HepG2 (cell line): ENCODE data around the gene RECQL5. TPM values are rescaled to one million over a fixed set of nuclear protein-coding genes. Genes with fewer than 3 reads are reported as not detected.

Experiments
- ATAC-seq: fragments of 200-7000 bp; cut with Tn5 transposase; 3 replicates; pipeline ENCODE4 v1.9.1; 2020; ENCODE audit warnings: mild to moderate bottlenecking, moderate library complexity
- BruUV-seq: library from RNA; stranded (reverse); fragments of 400-500 nt; replicated peaks from 2 replicates; lab custom pipeline; 2021; lab: Mats Ljungman, UMichigan
- CTCF ChIA-PET: fragments of 300-600 bp; formaldehyde crosslinking; extraction: SDS; loops from one replicate; lab custom pipeline; 2021; ENCODE audit warnings: low total read pairs, inconsistent platforms, low intra/inter-chr PET ratio; lab: Yijun Ruan, JAX
- POLR2A ChIA-PET: fragments of 350-600 bp; sonication (Branson Sonifier 250); formaldehyde crosslinking; loops from one replicate; lab custom pipeline; 2020; ENCODE audit warnings: antibody characterized with exemption, inconsistent platforms; lab: Yijun Ruan, JAX
- DNase-seq: peaks from one replicate; pipeline ENCODE4 v3.0.0-alpha.2; 2015; ENCODE audit warnings: low spot score
- FAIRE-seq: peaks from 3 replicates; lab custom pipeline; 2011; peaks lifted over from hg19 to GRCh38; lab: Jason Lieb, UNC
- H2AFZ ChIP-seq: one replicate; pipeline ENCODE4 v1.6.1; 2011; ENCODE audit warnings: low read length, inconsistent platforms
- H3K27ac ChIP-seq: fragments of 300-600 bp; 3 replicates; pipeline ENCODE4 v1.8.0; 2011; ENCODE audit warnings: mixed run types, mild to moderate bottlenecking, mixed read lengths, low read length, inconsistent platforms; ENCODE audit not compliant: insufficient read depth; ENCODE audit errors: extremely low read length
- H3K27me3 ChIP-seq, 2 experiments: fragments of 200-600 bp in 1 of 2; 2 replicates in 1 of 2; 3 replicates in 1 of 2; pipeline versions ENCODE4 v1.6.0 to v1.8.0; 2011; ENCODE audit warnings: low read length in 2 of 2, mild to moderate bottlenecking in 2 of 2, moderate library complexity in 2 of 2, inconsistent platforms in 1 of 2; ENCODE audit not compliant: insufficient read depth in 2 of 2, control insufficient read depth in 1 of 2
- H3K36me3 ChIP-seq, 2 experiments: fragments of 200-600 bp in 1 of 2; replicated peaks in 1 of 2; 2 replicates in 1 of 2; 3 replicates in 1 of 2; pipeline versions ENCODE4 v1.5.1 to v1.8.0; 2011; ENCODE audit warnings: low read length in 2 of 2, inconsistent platforms in 1 of 2; ENCODE audit not compliant: insufficient read depth in 2 of 2, control insufficient read depth in 1 of 2
- H3K4me1 ChIP-seq: 2 replicates; pipeline ENCODE4 v1.5.1; 2012; ENCODE audit warnings: low read length, inconsistent platforms; ENCODE audit not compliant: insufficient read depth
- H3K4me2 ChIP-seq: 2 replicates; pipeline ENCODE4 v1.6.0; 2011; ENCODE audit warnings: low read depth, low read length, inconsistent platforms
- H3K4me3 ChIP-seq, 3 experiments: fragments of 200-600 bp in 1 of 3; sonication (generic), shearing (Covaris generic) in 1 of 3; replicated peaks in 1 of 3; 2 replicates each; pipeline ENCODE4 v1.5.1; 2011 to 2016; ENCODE audit warnings: low read length in 3 of 3, inconsistent platforms in 2 of 3, low read depth in 2 of 3, mild to moderate bottlenecking in 2 of 3, control low read depth in 1 of 3, mixed read lengths in 1 of 3; ENCODE audit not compliant: insufficient read depth in 1 of 3
- H3K79me2 ChIP-seq: one replicate; pipeline ENCODE4 v1.6.1; 2011; ENCODE audit warnings: low read length, inconsistent platforms; ENCODE audit not compliant: insufficient read depth
- H3K9ac ChIP-seq: 2 replicates; pipeline ENCODE4 v1.6.0; 2011; ENCODE audit warnings: mild to moderate bottlenecking, low read depth, low read length, inconsistent platforms; ENCODE audit not compliant: insufficient read depth
- H3K9me3 ChIP-seq: 2 replicates; pipeline ENCODE4 v1.5.1; 2012; ENCODE audit warnings: mild to moderate bottlenecking, low read length
- H4K20me1 ChIP-seq: 2 replicates; pipeline ENCODE4 v1.6.0; 2011; ENCODE audit warnings: inconsistent platforms, mild to moderate bottlenecking, low read length, moderate library complexity; ENCODE audit not compliant: insufficient read depth
- ATF7-NPFF ChIP-seq: sonication (generic); formaldehyde crosslinking; IDR thresholded peaks from 2 replicates; pipeline ENCODE4 v1.8.1; 2023; ENCODE audit warnings: mild to moderate bottlenecking, low read depth, missing genetic modification reagents, moderate library complexity
- ZFP36L1 ChIP-seq: sonication (generic); formaldehyde crosslinking; IDR thresholded peaks from 2 replicates; pipeline ENCODE4 v1.8.0; 2022; ENCODE audit warnings: mild to moderate bottlenecking, missing genetic modification reagents, moderate library complexity
- ZNF251 ChIP-seq: sonication (generic); formaldehyde crosslinking; IDR thresholded peaks from 2 replicates; pipeline ENCODE4 v1.9.0; 2021; ENCODE audit warnings: mild to moderate bottlenecking, missing genetic modification reagents
- ZNF710 ChIP-seq: sonication (generic); formaldehyde crosslinking; IDR thresholded peaks from 2 replicates; pipeline ENCODE4 v1.5.0; 2020; ENCODE audit warnings: mild to moderate bottlenecking, missing genetic modification reagents, borderline replicate concordance
- ZSCAN9 ChIP-seq: IDR thresholded peaks from 2 replicates; pipeline ENCODE4 v1.6.1; 2016; ENCODE audit warnings: borderline replicate concordance
- WGBS: methylation state at CpG from one replicate; pipeline ENCODE4 v1.1.6; 2017; ENCODE audit warnings: low lambda C conversion rate; 5-methylcytosine and 5-hydroxymethylcytosine counted together
- in situ Hi-C: cut with HindIII; loops from 2 replicates; pipeline ENCODE4 v1.10.0; 2017; ENCODE audit warnings: low pct_unique_long_range_greater_than_20kb; ENCODE audit not compliant: extremely low pct_ligation_motif_present
- intact Hi-C: fragments of 100-400 bp; cut with micrococcal nuclease; formaldehyde crosslinking; loops from one replicate; pipeline ENCODE4 v1.10.0; 2022; ENCODE audit not compliant: unreplicated experiment
- polyA plus RNA-seq, 8 experiments: library from polyadenylated mRNA; depleted of rRNA in 3 of 8; stranded (reverse) in 7 of 8; unstranded in 1 of 8; fragments of >200 nt; fragmentation: Illumina TruSeq in 4 of 8; extraction: Trizol in 4 of 8; gene quantifications; 2 replicates each; pipeline versions ENCODE4 v1.2.1 to v1.2.3, GENCODE V29; 2011 to 2016; ENCODE audit warnings: low read depth in 4 of 8, missing spikeins in 1 of 8, mixed read lengths in 1 of 8; ENCODE audit not compliant: insufficient read depth in 1 of 8
- total RNA-seq, 5 experiments: library from RNA; depleted of rRNA; stranded (reverse); fragments of >200 nt; fragmentation: Illumina TruSeq; extraction: Trizol; gene quantifications; 2 replicates each; pipeline ENCODE4 v1.2.3, GENCODE V29; 2016; ENCODE audit warnings: low read depth in 1 of 5
- TF ChIP-seq, protein P1 (sequence below): sonication (generic); formaldehyde crosslinking; IDR thresholded peaks from 2 replicates; pipeline ENCODE4 v1.5.0; 2020; ENCODE audit warnings: missing genetic modification reagents

RECQL5 gene
- total and polyA plus RNA-seq, 2 of the 13 experiments (the other 11 are each of a cell fraction or from before 2014, with no cell fraction given): 27.7 to 32.0 TPM

GRCh38 chr17:75661531-75661930 is 5.4 kb downstream of the RECQL5 start:
- POLR2A ChIA-PET: interaction anchor here (1.0 kb wide), 1 partner anchor 28 kb away, joined by 3 read pairs; the partner anchor contains the start of gene SMIM5

More at GRCh38 chr17:75661531-75661930, 5.4 kb downstream of the RECQL5 start:
- in situ Hi-C loops: no loop called here
- FAIRE-seq (no peak), DNase-seq (no peak), ATAC-seq (no peak)
- Histone ChIP-seq H3K27ac (no peak overlapping the region), H3K4me2 (no peak overlapping the region), H3K9me3 (no peaks in the 10 kb centered on the region), H4K20me1 (no peaks in the 10 kb centered on the region), H3K79me2 (peaks cover 10% of the 10 kb centered on the region), H3K9ac (no peak overlapping the region), H2AFZ (no peak overlapping the region), H3K27me3 (no peaks in the 10 kb centered on the region; a peak in 1 of 5 replicates), H3K36me3 (peaks cover 17 to 31% of the 10 kb centered on the region in 2 experiments), H3K4me1 (peaks cover 14% of the 10 kb centered on the region), H3K4me3 (no peak overlapping the region)
- WGBS: 95% methylated on average over 4 of the region's 4 CpGs
- BruUV-seq: no TSS peak
- intact Hi-C loops: no loop called here
- TF ChIP-seq ZNF251 (CRISPR knock-in tag) (no peak), ZFP36L1 (CRISPR knock-in tag) (no peak), ZNF710 (CRISPR knock-in tag) (no peak), ATF7-NPFF (CRISPR knock-in tag) (no peak), ZSCAN9 (CRISPR knock-in tag) (no peak)
- TF ChIP-seq, protein P1, sequence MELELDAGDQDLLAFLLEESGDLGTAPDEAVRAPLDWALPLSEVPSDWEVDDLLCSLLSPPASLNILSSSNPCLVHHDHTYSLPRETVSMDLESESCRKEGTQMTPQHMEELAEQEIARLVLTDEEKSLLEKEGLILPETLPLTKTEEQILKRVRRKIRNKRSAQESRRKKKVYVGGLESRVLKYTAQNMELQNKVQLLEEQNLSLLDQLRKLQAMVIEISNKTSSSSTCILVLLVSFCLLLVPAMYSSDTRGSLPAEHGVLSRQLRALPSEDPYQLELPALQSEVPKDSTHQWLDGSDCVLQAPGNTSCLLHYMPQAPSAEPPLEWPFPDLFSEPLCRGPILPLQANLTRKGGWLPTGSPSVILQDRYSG (CRISPR knock-in tag): no peak
- CTCF ChIA-PET: no interaction called here
